ENCODE measurements around the gene SP140L.
"Not testable (repeated sequence)": the region's sequence is repeated elsewhere in the genome, so short reads cannot be mapped to it uniquely, and the experiment has no call there.

Gene SP140L

GRCh38 chr2:230384986-230385385 lies 58.0 kb downstream of the SP140L start:
- no peak for DNase-seq

- DNase-seq = no peak
These were observed 67.3 kb downstream of the SP140L start for GRCh38 chr2:230394301-230394700.

DNA sequence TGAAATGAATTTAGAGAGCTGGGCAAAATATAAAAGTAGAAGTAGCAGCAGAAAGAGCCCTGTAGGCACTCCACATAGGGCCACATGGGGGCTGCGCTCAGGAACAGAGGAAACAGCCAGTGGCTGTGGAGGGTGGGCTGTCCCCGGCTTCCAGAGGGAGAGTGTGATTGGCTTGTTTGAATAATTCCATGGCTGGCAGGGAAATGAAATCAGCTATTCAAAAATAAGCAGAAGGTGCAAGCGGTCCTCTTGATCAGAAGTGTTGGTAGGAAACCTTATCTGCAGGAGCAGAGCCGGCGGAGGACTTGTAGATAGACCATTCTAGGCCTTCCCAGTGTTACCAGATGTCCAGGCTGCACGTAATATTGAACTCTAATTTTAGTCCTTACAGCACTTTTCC lies 71.7 kb downstream of the SP140L start:
- DNase-seq = not testable (repeated sequence)

GRCh38 chr2:230400041-230400440 lies 73.0 kb downstream of the SP140L start:
- no peak for DNase-seq

DNA sequence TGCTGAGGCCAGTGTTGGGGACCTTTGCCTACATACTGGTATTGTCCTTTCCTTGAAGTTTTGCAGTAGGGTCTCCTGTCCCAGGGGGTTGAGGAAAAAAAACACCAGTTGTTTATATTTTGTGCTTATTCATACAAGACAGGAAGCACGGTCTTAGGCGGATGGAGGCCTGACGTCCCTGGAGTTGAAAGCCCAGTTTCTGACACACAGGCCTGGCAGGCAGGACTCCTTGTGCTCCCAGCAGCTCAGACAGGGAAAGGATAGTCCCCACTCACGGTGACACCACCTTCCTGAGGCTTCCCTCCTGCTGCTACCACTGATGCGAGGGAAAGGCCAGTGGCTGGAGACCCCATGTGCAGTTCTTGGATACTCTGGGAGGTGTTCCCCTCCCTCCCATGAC lies 73.5 kb downstream of the SP140L start:
- no peak for DNase-seq

- not testable (repeated sequence) for DNase-seq
These were observed 74.0 kb downstream of the SP140L start for GRCh38 chr2:230401026-230401425.

GRCh38 chr2:230403746-230404145 lies 76.8 kb downstream of the SP140L start:
- no peak for DNase-seq

DNA sequence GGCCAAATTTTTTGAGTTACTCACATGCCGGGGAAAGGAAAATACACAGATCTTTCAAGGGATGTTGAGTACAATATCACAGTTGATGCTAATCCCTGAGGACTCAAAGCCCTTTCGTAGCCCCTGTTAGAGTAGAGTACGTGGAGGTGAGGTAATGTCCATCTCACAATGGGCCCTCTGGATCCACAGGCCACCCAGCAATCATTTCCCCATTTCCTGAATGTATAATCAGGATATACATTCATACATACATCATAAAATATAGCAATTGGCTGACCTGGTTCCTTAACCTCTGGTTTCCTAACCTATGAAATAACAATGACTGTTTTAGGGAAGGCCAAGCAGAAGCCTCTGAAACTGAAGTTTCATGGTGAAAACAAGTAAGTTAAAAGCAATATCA lies 78.8 kb downstream of the SP140L start:
- DNase-seq = no peak

DNA sequence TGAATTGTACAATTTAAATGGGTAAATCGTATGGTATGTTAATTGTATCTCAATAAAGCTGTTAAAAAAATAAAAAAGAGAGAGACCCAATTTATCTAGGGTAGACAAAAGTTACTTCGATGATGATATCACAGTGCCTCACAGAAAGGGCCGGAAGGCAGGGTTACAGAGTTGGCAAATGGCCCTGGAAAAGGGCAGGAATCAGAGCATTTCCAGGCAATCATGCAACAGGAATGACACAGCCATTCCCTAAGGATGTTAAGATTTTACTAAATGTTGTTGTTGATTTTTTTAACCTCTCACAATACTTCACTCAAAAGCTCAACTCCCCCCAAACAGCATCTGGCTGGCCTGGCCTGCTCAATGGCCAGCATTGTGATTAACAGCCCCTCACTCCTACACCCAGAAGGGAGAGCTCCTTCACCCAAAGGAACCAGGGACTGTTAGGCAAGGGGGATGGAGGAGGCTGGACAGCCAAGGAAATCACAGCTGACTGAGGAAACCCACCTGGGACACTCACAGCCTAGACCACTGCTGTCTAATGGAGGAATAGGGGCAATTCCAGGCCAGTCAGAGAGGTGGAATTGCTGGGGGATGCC lies 81.3 kb downstream of the SP140L start:
- no peak for DNase-seq

GRCh38 chr2:230409316-230409715 lies 82.3 kb downstream of the SP140L start:
- not testable (repeated sequence) for DNase-seq

- no peak for DNase-seq
These were observed 83.3 kb downstream of the SP140L start for GRCh38 chr2:230410263-230410662.

DNA sequence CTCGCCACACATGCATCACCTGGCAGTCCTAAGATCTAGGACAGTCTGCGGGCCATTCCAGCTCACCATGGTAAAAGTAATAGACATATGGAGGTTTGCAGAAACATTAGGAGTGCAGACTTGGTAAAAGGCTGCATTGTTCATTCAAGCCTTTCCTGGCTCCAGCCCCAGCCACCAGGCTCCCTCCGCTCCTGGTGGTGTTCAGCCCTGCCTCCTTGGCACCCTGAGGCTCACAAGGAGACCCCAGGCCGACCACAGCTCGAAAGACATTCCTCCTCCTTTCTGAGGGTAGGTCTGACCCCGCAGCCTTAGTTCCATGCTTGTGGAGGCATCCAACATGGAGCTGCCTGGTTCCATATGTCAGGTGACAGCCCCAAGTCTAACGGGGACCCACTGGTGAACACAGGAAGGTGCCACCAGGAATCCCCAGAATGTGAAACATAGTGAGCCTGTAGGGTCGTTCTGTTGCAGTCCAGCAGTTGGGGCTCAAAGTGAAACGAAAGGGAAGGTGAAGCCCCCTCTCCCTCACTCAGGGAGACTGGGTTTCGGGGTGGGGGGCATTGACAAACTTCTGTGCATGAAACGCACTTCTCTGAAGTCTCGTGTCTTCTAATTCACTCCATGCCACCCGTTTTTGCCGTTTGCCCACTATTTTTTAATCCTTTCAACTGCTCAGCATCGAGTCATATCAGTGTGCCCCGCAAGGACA lies 84.0 kb downstream of the SP140L start:
- DNase-seq = no peak

- peak; percentile 66 for DNase-seq
These were observed 84.8 kb downstream of the SP140L start for GRCh38 chr2:230411570-230412370.

GRCh38 chr2:230412371-230412711 lies 85.3 kb downstream of the SP140L start:
- DNase-seq = peak; percentile 66

DNA sequence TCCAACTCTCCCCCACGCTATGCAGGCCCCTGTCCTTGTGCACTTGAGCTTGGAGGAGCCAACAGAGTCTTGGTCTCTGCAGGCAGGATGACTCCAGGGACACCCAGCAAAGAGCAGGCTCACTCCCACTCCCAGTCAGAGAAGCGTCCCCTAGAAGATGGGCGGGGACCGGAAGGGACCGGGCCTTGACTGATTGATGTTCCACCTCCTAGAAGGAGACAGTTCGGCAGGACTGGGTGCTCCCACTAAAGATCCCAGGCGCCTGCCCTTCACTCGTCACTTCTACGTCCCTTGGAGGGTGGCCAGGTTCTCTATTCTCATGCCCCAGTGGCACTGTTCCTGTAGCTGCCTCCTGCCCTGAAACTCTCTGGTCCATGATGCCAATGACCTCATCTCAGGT lies 85.9 kb downstream of the SP140L start:
- no peak for DNase-seq

DNA sequence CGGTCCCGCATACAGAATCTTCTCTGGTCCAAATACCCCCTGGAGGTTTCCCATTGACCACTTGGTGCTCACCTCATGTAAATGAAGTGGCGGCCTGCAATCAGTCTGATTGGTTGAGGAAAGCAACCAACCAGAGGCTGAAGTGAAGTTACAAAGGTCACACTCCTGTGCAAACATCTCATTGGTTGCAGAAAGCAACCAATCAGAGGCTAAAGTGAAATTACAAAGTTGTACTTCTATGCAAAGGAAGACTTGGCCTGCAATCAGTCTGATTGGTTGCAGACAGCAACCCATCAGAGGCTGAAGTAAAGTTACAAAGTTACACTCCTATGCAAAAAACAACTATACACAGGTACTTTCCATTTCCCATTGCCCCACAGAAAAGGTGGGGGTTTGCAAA lies 86.5 kb downstream of the SP140L start:
- no peak for DNase-seq

DNA sequence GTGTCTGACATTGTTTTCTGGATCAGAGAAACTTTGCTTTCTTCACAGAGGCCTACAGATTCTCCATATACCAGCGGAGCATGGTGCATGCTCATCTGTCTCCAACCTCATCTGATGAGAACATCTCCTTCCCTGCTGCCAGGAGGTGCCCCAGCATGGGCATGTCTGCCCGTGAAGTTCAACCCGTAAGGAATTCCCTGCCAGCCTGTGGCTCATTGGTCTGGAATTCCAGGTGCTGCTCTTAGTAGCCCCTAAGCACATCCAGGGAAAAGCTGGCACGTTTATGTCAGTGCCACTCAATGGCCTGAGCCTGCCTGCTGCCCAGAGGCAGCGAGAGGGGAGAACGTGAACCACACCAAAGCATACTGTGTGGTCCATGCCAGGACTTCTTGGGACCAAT lies 87.3 kb downstream of the SP140L start:
- DNase-seq = no peak

- peak; percentile 93 for DNase-seq
These were observed 89.2 kb downstream of the SP140L start, which contains the start of gene SP100 for GRCh38 chr2:230416061-230416721. TSS of gene SP100 (plus strand) at chr2:230416201. CDS start at chr2:230416297, 96 bp downstream.

- DNase-seq = no peak
These were observed 90.4 kb downstream of the SP140L start for GRCh38 chr2:230417436-230417835.

GRCh38 chr2:230418341-230419016 lies 91.5 kb downstream of the SP140L start:
- no peak for DNase-seq

DNA sequence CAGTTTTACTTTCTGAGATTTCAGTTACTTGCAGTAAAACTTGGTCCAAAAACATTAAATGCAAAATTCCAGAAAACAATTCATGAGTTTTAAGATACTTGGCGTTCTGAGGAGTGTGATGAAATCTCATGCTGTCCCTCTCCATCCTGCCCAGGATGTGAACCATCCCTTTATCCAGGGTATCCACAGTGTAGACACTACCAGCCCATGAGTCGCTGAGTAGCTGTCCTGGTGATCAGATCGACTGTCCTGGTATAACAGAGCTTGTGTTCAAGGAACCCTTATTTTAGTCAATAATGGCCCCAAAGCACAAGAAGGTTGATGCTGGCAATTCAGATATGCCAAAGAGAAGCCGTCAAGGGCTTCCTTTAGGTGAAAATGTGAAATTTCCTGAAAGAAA lies 92.2 kb downstream of the SP140L start:
- DNase-seq = no peak

- DNase-seq = no peak
These were observed 95.2 kb downstream of the SP140L start for GRCh38 chr2:230422149-230422548.
